ENCODE measurements around the gene MARK3.
A peak's percentile ranks its signal among the peaks of the same experiment; 100 is the strongest.

The MARK3 gene

GRCh38 chr14:103545219-103545914 is 160.2 kb downstream of the MARK3 start:
- H3K4me3 ChIP-seq (ENCODE audit: low read depth, low read length): no peak overlapping the region
- TF ChIP-seq, protein P1, sequence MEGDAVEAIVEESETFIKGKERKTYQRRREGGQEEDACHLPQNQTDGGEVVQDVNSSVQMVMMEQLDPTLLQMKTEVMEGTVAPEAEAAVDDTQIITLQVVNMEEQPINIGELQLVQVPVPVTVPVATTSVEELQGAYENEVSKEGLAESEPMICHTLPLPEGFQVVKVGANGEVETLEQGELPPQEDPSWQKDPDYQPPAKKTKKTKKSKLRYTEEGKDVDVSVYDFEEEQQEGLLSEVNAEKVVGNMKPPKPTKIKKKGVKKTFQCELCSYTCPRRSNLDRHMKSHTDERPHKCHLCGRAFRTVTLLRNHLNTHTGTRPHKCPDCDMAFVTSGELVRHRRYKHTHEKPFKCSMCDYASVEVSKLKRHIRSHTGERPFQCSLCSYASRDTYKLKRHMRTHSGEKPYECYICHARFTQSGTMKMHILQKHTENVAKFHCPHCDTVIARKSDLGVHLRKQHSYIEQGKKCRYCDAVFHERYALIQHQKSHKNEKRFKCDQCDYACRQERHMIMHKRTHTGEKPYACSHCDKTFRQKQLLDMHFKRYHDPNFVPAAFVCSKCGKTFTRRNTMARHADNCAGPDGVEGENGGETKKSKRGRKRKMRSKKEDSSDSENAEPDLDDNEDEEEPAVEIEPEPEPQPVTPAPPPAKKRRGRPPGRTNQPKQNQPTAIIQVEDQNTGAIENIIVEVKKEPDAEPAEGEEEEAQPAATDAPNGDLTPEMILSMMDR (conservative IDR thresholded peaks at IDR 0.05; ENCODE audit: low read depth, low read length): no peak
- DNase-seq (ENCODE audit: low read depth): no peak

DNA sequence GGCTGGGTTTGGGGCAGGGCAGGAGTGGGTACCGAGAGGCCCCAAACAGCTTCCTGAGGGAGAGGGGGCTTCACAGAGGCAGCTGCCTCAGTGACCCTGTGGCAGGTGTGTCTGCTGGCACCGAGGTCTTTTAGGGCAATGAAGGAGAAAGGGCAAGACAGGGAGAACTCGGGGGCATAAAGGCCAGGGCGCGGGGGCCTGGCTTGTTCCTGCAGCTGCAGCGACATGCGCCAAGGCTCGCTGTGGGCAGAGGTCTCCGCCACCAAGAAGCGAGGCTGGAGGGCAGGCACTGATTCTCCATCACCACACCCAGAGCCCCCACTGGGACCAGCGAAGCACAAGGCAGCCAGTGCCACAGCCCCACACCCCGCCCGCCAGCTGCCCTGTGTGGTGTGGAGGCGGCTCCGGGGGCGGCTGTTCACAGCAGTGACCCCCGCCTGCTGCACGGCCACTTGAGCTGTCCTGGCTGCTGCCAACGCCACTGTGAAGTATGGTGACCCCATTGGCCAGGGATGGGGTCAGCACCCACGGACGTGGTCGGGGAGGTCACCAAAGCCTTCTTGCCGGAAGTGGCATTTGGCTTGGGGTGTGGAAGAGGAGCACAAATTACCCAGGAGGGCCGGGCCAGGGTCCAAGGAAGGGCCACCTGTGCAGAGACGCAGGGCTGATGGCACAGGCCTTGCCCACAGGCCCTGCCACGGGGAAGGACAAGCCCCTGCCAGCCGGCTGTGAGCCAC is 160.9 kb downstream of the MARK3 start:
- no peak overlapping the region for H3K4me3 ChIP-seq (ENCODE audit: low read depth, low read length)
- TF ChIP-seq, protein P1 (conservative IDR thresholded peaks at IDR 0.05; ENCODE audit: low read depth, low read length): no peak

GRCh38 chr14:103546652-103547454 is 161.6 kb downstream of the MARK3 start:
- peak; percentile 58 for DNase-seq (ENCODE audit: low read depth)
- TF ChIP-seq, protein P1 (conservative IDR thresholded peaks at IDR 0.05; ENCODE audit: low read depth, low read length): peak; percentile 91
- no peak overlapping the region for H3K4me3 ChIP-seq (ENCODE audit: low read depth, low read length)

More for the DNA sequence above, 160.9 kb downstream of the MARK3 start:
- DNase-seq (ENCODE audit: low read depth): no peak

- no peak overlapping the region for H3K4me3 ChIP-seq (ENCODE audit: low read depth, low read length)
- TF ChIP-seq, protein P1 (conservative IDR thresholded peaks at IDR 0.05; ENCODE audit: low read depth, low read length): no peak
- no peak for DNase-seq (ENCODE audit: low read depth)
These were observed 162.3 kb downstream of the MARK3 start for GRCh38 chr14:103547455-103547940.

DNA sequence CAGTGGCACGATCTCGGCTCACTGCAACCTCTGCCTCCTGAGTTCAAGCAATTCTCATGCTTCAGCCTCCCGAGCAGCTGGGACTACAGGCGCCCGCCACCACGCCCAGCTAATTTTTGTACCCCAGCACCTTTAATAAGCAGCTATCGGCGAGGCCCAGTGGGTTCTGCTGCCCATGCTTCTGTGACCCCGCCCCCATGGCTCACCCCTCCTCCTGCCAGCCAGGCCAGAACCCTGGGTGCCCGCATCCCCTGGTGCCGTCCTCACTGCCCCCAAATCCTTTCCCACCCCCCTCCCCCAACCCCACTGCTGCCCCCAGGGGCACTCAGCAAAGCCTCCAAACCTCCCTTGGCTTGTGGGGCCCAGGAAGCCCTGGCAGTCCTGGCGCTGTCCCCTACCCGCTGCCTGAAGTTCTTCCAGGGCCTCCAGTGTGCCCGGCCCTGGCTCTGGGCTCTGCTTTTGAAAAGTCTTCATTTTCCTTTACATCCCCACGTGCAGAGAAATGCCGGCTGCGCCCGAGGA is 162.8 kb downstream of the MARK3 start:
- no peak overlapping the region for H3K4me3 ChIP-seq (ENCODE audit: low read depth, low read length)
- TF ChIP-seq, protein P1 (conservative IDR thresholded peaks at IDR 0.05; ENCODE audit: low read depth, low read length): no peak
- no peak for DNase-seq (ENCODE audit: low read depth)

GRCh38 chr14:103548463-103549351 is 163.5 kb downstream of the MARK3 start:
- no peak overlapping the region for H3K4me3 ChIP-seq (ENCODE audit: low read depth, low read length)
- no peak for DNase-seq (ENCODE audit: low read depth)
- TF ChIP-seq, protein P1 (conservative IDR thresholded peaks at IDR 0.05; ENCODE audit: low read depth, low read length): no peak

Measured in choroid plexus epithelial cell (primary cell).